SK-N-SH treated with all-trans-retinoic acid at 6 μM for 48 hours (cell line): Measurements from ENCODE around the gene SARNP.

Experiments
- ATAC-seq: fragments of 200-7000 bp; cut with Tn5 transposase; 3 replicates; pipeline ENCODE4 v1.9.1; 2020; ENCODE audit warnings: mild to moderate bottlenecking, moderate library complexity
- ARNTL ChIP-seq: fragments of 450-650 bp; formaldehyde crosslinking; IDR thresholded peaks from 2 replicates; pipeline ENCODE4 v1.5.0; 2020; ENCODE audit warnings: low read depth, mild to moderate bottlenecking, moderate library complexity, borderline replicate concordance
- BACH2 ChIP-seq: fragments of 250-450 bp; sonication (Bioruptor Pico); IDR thresholded peaks from 2 replicates; pipeline ENCODE4 v1.9.0; 2021; ENCODE audit warnings: mild to moderate bottlenecking, borderline replicate concordance
- CSDC2 ChIP-seq: fragments of 250-450 bp; sonication (Bioruptor Pico); IDR thresholded peaks from 2 replicates; pipeline ENCODE4 v1.5.0; 2020; ENCODE audit warnings: mild to moderate bottlenecking, moderate library complexity
- GLIS3 ChIP-seq: fragments of 250-450 bp; sonication (Bioruptor Pico); IDR thresholded peaks from 2 replicates; pipeline ENCODE4 v1.5.0; 2020; ENCODE audit warnings: mild to moderate bottlenecking, moderate library complexity
- ISL1 ChIP-seq: fragments of 250-450 bp; sonication (Bioruptor Pico); IDR thresholded peaks from 2 replicates; pipeline ENCODE4 v2.1.2; 2022; ENCODE audit warnings: mild to moderate bottlenecking, moderate library complexity
- OSR1 ChIP-seq: fragments of 250-450 bp; sonication (Bioruptor Pico); IDR thresholded peaks from 2 replicates; pipeline ENCODE4 v1.8.0; 2022; ENCODE audit warnings: moderate library complexity, mild to moderate bottlenecking, inconsistent platforms
- PPARA ChIP-seq: fragments of 250-450 bp; sonication (Bioruptor Pico); IDR thresholded peaks from 2 replicates; pipeline ENCODE4 v1.5.0; 2020; ENCODE audit warnings: mild to moderate bottlenecking, borderline replicate concordance
- SNAI2 ChIP-seq: fragments of 250-450 bp; sonication (Bioruptor Pico); IDR thresholded peaks from 2 replicates; pipeline ENCODE4 v1.5.0; 2020; ENCODE audit warnings: mild to moderate bottlenecking, moderate library complexity
- TCF4 ChIP-seq: fragments of 250-450 bp; sonication (Bioruptor Pico); IDR thresholded peaks from 2 replicates; pipeline ENCODE4 v1.8.0; 2021; ENCODE audit warnings: mild to moderate bottlenecking, moderate library complexity, borderline replicate concordance
- TOX ChIP-seq: fragments of 250-450 bp; sonication (Bioruptor Pico); IDR thresholded peaks from 2 replicates; pipeline ENCODE4 v1.8.0; 2021; ENCODE audit warnings: mild to moderate bottlenecking, moderate library complexity, borderline replicate concordance
- ZC3H10 ChIP-seq: fragments of 250-450 bp; sonication (Bioruptor Pico); IDR thresholded peaks from 2 replicates; pipeline ENCODE4 v1.5.1; 2021; ENCODE audit warnings: mild to moderate bottlenecking, moderate library complexity
- ZFP3 ChIP-seq: fragments of 250-450 bp; sonication (Bioruptor Pico); IDR thresholded peaks from 2 replicates; pipeline ENCODE4 v1.5.0; 2020; ENCODE audit warnings: mild to moderate bottlenecking, moderate library complexity
- ZFP30 ChIP-seq: fragments of 450-650 bp; formaldehyde crosslinking; IDR thresholded peaks from 2 replicates; pipeline ENCODE4 v1.5.0; 2022; ENCODE audit warnings: mild to moderate bottlenecking, moderate library complexity
- ZNF565 ChIP-seq: fragments of 450-650 bp; formaldehyde crosslinking; conservative IDR thresholded peaks from 2 replicates; pipeline ENCODE4 v1.5.0; 2020; ENCODE audit warnings: low read depth, mild to moderate bottlenecking, moderate library complexity
- ZNF70 ChIP-seq: fragments of 450-650 bp; formaldehyde crosslinking; IDR thresholded peaks from 2 replicates; pipeline ENCODE4 v1.5.0; 2020; ENCODE audit warnings: mild to moderate bottlenecking, moderate library complexity
- TF ChIP-seq, protein P1 (sequence below): fragments of 250-450 bp; sonication (Bioruptor Pico); IDR thresholded peaks from 2 replicates; pipeline ENCODE4 v1.5.1; 2020; ENCODE audit warnings: low read depth, mild to moderate bottlenecking, moderate library complexity
- TF ChIP-seq, protein P2 (sequence below): fragments of 250-450 bp; sonication (Bioruptor Pico); IDR thresholded peaks from 2 replicates; pipeline ENCODE4 v1.8.0; 2021; ENCODE audit warnings: low read depth, mild to moderate bottlenecking, moderate library complexity, borderline replicate concordance
- TF ChIP-seq, protein P3 (sequence below): fragments of 250-450 bp; sonication (Bioruptor Pico); IDR thresholded peaks from 2 replicates; pipeline ENCODE4 v1.5.0; 2020; ENCODE audit warnings: mild to moderate bottlenecking, moderate library complexity
- TF ChIP-seq, protein P4 (sequence below): fragments of 250-450 bp; sonication (Bioruptor Pico); IDR thresholded peaks from 2 replicates; pipeline ENCODE4 v1.5.1; 2021; ENCODE audit warnings: mild to moderate bottlenecking, moderate library complexity
- TF ChIP-seq, protein P5 (sequence below): fragments of 250-450 bp; sonication (Bioruptor Pico); IDR thresholded peaks from 2 replicates; pipeline ENCODE4 v1.8.0; 2020; ENCODE audit warnings: mild to moderate bottlenecking, moderate library complexity, borderline replicate concordance

Gene SARNP

DNA sequence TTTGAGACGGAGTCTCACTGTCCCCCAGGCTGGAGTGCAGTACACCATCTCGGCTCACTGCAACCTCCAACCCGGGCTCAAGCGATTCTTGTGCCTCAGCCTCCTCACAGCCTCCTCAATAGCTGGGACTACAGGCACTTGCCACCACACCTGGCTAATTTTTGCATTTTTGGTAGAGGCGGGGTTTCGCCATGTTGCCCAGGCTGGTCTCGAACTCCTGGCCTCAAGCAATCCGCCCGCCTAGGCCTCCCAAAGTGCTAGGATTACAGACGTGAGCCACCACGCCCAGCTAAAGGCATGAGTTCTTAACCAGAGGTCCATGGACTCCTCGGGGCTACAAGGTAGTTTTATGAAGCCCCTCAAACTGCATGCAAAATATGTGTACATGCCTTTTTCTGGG is 2.1 kb downstream of the SARNP start:
- TF ChIP-seq, protein P1, sequence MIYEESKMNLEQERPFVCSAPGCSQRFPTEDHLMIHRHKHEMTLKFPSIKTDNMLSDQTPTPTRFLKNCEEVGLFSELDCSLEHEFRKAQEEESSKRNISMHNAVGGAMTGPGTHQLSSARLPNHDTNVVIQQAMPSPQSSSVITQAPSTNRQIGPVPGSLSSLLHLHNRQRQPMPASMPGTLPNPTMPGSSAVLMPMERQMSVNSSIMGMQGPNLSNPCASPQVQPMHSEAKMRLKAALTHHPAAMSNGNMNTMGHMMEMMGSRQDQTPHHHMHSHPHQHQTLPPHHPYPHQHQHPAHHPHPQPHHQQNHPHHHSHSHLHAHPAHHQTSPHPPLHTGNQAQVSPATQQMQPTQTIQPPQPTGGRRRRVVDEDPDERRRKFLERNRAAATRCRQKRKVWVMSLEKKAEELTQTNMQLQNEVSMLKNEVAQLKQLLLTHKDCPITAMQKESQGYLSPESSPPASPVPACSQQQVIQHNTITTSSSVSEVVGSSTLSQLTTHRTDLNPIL (CRISPR knock-in tag) = no peak
- TF ChIP-seq ZNF565 = no peak
- no peak for TF ChIP-seq BACH2
- no peak for TF ChIP-seq ZFP3
- TF ChIP-seq ZC3H10 (CRISPR knock-in tag) = no peak
- no peak for TF ChIP-seq ZFP30 (CRISPR knock-in tag)
- TF ChIP-seq, protein P2, sequence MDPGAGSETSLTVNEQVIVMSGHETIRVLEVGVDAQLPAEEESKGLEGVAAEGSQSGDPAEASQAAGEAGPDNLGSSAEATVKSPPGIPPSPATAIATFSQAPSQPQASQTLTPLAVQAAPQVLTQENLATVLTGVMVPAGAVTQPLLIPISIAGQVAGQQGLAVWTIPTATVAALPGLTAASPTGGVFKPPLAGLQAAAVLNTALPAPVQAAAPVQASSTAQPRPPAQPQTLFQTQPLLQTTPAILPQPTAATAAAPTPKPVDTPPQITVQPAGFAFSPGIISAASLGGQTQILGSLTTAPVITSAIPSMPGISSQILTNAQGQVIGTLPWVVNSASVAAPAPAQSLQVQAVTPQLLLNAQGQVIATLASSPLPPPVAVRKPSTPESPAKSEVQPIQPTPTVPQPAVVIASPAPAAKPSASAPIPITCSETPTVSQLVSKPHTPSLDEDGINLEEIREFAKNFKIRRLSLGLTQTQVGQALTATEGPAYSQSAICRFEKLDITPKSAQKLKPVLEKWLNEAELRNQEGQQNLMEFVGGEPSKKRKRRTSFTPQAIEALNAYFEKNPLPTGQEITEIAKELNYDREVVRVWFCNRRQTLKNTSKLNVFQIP (CRISPR knock-in tag) = no peak
- TF ChIP-seq, protein P3, sequence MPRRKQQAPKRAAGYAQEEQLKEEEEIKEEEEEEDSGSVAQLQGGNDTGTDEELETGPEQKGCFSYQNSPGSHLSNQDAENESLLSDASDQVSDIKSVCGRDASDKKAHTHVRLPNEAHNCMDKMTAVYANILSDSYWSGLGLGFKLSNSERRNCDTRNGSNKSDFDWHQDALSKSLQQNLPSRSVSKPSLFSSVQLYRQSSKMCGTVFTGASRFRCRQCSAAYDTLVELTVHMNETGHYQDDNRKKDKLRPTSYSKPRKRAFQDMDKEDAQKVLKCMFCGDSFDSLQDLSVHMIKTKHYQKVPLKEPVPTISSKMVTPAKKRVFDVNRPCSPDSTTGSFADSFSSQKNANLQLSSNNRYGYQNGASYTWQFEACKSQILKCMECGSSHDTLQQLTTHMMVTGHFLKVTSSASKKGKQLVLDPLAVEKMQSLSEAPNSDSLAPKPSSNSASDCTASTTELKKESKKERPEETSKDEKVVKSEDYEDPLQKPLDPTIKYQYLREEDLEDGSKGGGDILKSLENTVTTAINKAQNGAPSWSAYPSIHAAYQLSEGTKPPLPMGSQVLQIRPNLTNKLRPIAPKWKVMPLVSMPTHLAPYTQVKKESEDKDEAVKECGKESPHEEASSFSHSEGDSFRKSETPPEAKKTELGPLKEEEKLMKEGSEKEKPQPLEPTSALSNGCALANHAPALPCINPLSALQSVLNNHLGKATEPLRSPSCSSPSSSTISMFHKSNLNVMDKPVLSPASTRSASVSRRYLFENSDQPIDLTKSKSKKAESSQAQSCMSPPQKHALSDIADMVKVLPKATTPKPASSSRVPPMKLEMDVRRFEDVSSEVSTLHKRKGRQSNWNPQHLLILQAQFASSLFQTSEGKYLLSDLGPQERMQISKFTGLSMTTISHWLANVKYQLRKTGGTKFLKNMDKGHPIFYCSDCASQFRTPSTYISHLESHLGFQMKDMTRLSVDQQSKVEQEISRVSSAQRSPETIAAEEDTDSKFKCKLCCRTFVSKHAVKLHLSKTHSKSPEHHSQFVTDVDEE (CRISPR knock-in tag) = no peak
- TF ChIP-seq SNAI2 (CRISPR knock-in tag) = no peak
- TF ChIP-seq, protein P4, sequence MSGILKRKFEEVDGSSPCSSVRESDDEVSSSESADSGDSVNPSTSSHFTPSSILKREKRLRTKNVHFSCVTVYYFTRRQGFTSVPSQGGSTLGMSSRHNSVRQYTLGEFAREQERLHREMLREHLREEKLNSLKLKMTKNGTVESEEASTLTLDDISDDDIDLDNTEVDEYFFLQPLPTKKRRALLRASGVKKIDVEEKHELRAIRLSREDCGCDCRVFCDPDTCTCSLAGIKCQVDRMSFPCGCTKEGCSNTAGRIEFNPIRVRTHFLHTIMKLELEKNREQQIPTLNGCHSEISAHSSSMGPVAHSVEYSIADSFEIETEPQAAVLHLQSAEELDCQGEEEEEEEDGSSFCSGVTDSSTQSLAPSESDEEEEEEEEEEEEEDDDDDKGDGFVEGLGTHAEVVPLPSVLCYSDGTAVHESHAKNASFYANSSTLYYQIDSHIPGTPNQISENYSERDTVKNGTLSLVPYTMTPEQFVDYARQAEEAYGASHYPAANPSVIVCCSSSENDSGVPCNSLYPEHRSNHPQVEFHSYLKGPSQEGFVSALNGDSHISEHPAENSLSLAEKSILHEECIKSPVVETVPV (CRISPR knock-in tag) = no peak
- no peak for TF ChIP-seq PPARA
- no peak for TF ChIP-seq OSR1 (CRISPR knock-in tag)
- no peak for TF ChIP-seq TCF4
- TF ChIP-seq CSDC2 (CRISPR knock-in tag) = no peak
- no peak for TF ChIP-seq ISL1
- TF ChIP-seq, protein P5, sequence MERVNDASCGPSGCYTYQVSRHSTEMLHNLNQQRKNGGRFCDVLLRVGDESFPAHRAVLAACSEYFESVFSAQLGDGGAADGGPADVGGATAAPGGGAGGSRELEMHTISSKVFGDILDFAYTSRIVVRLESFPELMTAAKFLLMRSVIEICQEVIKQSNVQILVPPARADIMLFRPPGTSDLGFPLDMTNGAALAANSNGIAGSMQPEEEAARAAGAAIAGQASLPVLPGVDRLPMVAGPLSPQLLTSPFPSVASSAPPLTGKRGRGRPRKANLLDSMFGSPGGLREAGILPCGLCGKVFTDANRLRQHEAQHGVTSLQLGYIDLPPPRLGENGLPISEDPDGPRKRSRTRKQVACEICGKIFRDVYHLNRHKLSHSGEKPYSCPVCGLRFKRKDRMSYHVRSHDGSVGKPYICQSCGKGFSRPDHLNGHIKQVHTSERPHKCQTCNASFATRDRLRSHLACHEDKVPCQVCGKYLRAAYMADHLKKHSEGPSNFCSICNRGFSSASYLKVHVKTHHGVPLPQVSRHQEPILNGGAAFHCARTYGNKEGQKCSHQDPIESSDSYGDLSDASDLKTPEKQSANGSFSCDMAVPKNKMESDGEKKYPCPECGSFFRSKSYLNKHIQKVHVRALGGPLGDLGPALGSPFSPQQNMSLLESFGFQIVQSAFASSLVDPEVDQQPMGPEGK (CRISPR knock-in tag) = no peak
- ATAC-seq = no peak

DNA sequence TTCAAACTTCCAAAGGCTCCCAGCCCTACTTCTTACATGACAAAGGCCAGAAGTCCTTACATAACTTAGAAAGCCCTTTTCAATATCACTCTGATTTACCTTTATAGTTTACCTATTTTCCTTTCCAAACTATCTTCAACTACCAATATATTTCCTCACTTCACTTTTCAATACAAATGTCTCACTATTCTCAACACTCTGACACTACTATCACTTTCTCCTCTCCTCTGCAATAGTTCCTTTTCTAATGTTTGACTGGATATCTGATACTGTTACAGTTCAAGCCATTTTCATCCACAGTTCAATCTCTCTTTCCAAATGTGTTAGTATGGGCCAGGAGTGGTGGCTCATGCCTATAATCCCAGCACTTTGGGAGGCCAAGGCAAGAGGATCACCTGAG is 3.3 kb downstream of the SARNP start:
- no peak for TF ChIP-seq ISL1
- TF ChIP-seq, protein P1 (CRISPR knock-in tag) = no peak
- TF ChIP-seq, protein P2 (CRISPR knock-in tag) = no peak
- TF ChIP-seq TOX (CRISPR knock-in tag) = no peak
- TF ChIP-seq, all 23 proteins: peak for 0
- no peak for ATAC-seq

DNA sequence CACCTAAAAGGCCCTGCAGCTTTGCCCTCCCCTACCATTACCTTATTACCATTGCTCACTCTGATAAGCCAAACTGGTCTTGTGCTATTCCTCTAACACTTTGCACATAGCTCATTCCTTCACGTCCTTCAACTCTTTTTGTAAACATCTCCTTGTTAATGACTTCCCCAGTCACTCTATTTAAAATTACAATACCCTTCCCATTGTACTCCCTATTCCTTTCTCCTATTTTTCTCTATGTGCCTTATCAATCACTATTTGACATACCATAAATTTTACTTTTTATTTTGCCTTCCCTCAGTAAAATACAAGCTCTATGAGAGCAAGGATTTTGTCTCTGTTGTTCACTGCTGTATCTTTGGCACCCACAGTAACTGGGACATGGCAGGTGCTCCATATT is 5.4 kb downstream of the SARNP start:
- TF ChIP-seq ISL1 (no peak), GLIS3 (CRISPR knock-in tag) (no peak), OSR1 (CRISPR knock-in tag) (no peak), ZNF70 (CRISPR knock-in tag) (no peak), ZNF565 (no peak), TOX (CRISPR knock-in tag) (no peak), ZFP30 (CRISPR knock-in tag) (no peak), ARNTL (CRISPR knock-in tag) (no peak)
- TF ChIP-seq, protein P1 (CRISPR knock-in tag) = no peak
- TF ChIP-seq, protein P5 (CRISPR knock-in tag) = no peak
- no peak for ATAC-seq
